SK-N-MC (cell line): ENCODE results near the gene CAMK1D.
"Not testable (repeated sequence)": the region's sequence is repeated elsewhere in the genome, so short reads cannot be mapped to it uniquely, and the experiment has no call there.

Experiments used
- EZH2 ChIP-seq: fragments of 200-600 bp; sonication (generic); IDR thresholded peaks from one replicate; pipeline ENCODE4 v1.6.1; 2017; ENCODE audit warnings: antibody characterized with exemption
- FOXP2 ChIP-seq: optimal IDR thresholded peaks from 2 replicates; pipeline ENCODE3; 2011; ENCODE audit warnings: mild to moderate bottlenecking, moderate library complexity; ENCODE audit not compliant: insufficient read depth; ENCODE audit errors: extremely low read length, control extremely low read depth
- POLR2AphosphoS5 ChIP-seq: IDR thresholded peaks from 2 replicates; pipeline ENCODE4 v1.6.1; 2012; ENCODE audit warnings: mild to moderate bottlenecking, low read depth, low read length, borderline replicate concordance

GRCh38 chr10:12309783-12310182, 39.6 kb upstream of the CAMK1D start:
- not testable (repeated sequence) for TF ChIP-seq EZH2, POLR2AphosphoS5, FOXP2
